GM11168 (cell line): ENCODE data around the gene CSNK2B.
"Not testable (repeated sequence)": the region's sequence is repeated elsewhere in the genome, so short reads cannot be mapped to it uniquely, and the experiment has no call there.

ENCODE experiments used
- in situ Hi-C: fragments of 300-500 bp; cut with MboI; formaldehyde crosslinking; loops from one replicate; pipeline ENCODE4 v1.12.0; 2022; ENCODE audit warnings: low sequenced_read_pairs; ENCODE audit not compliant: unreplicated experiment

The CSNK2B gene

DNA sequence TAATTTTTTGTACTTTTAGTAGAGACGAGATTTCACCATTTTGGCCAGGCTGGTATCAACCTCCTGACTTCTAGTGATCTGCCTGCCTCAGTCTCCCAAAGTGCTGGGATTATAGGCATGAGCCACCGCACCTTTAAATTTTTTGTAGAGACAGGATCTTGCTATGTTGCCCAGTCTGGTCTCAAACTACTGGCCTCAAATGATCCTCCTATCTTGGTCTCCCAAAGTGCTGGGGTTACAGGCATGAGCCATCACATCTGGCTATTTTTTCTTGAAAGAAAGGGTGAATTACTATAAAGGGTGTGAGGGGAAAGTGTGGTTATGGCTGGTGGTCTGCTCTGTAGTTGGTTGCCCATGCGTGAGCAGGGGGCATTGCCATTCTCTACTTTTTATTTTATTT lies 42.3 kb downstream of the CSNK2B start:
- in situ Hi-C loops, result no loop called here

- in situ Hi-C loops, result not testable (repeated sequence)
Observed at GRCh38 chr6:31709157-31709556, 43.3 kb downstream of the CSNK2B start.

GRCh38 chr6:31710523-31711219 lies 44.8 kb downstream of the CSNK2B start:
- in situ Hi-C loops, result no loop called here

GRCh38 chr6:31711233-31711632 lies 45.4 kb downstream of the CSNK2B start:
- in situ Hi-C loops, result no loop called here

DNA sequence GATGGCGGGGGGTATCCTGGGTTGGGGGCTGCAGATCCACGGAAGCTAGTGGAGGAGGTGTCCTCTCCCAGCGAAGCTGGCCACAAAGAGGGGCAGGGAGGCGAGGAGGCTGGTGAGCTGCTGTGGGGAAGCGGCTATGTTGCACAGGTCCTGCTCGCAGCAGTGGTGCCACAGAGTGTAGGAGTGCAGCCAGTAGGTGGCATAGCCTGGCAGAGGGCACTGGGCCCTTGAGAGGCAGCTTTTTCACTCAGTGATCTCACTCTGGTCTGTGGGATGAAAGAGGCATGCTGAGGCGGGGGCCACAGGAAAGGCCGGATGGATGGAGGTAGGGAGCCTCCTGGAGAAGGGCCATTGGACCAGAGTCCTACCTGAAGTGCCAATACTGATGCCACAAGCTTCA lies 46.4 kb downstream of the CSNK2B start:
- in situ Hi-C loops, result no loop called here

GRCh38 chr6:31713465-31713864 lies 47.6 kb downstream of the CSNK2B start:
- in situ Hi-C loops, result no loop called here

- in situ Hi-C loops, result no loop called here
Observed at GRCh38 chr6:31713991-31714684, 48.3 kb downstream of the CSNK2B start.

- in situ Hi-C loops, result no loop called here
Observed at GRCh38 chr6:31715022-31715958, 49.4 kb downstream of the CSNK2B start, which contains the start of gene LY6G6D. Gene LY6G6D, plus strand, starts transcription at chr6:31715348. Its CDS starts 8 bp downstream, at chr6:31715356.

DNA sequence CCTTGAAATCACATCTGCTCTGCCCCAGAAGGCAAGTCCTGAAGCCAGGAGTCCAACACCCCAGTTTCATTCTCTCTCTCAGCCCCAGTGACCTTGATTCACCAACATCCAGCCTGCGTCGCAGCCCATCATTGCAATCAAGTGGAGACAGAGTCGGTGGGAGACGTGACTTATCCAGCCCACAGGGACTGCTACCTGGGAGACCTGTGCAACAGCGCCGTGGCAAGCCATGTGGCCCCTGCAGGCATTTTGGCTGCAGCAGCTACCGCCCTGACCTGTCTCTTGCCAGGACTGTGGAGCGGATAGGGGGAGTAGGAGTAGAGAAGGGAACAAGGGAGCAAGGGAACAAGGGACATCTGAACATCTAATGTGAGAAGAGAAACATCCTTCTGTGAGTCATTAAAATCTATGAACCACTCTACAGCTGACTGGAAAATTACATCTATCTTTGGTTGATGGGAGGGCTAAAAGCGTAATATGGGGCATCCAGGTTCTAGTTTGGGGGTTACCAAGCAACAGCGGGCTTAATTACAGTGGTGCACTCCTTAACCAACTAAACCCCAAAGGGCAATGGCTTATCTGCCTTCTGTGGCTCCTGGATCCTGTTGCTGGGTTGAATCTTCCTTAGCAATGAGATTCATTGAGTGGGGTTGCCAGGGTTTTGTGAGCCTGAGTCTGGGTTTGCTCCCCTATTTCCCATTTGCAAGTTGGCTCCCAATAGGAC lies 51.8 kb downstream of the CSNK2B start:
- in situ Hi-C loops, result no loop called here

DNA sequence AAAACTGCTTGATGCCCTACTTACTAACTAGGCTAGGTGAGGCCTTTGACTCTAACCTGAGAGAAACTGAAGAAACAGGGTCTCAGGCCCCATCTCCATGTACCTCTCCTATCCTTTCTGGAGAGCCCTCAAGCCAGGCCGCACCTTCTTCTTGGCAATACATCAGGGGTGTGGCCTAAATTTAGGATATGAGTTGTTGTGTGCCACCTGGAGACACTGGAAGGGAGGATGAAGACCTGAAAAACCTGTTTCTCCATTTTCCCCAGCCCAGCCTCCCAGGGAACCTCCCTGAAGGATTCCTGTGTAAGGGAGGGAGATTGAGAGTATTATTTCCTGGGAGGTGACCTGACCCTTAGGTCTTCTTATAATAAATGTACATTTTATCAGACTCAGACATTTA lies 52.4 kb downstream of the CSNK2B start:
- in situ Hi-C loops, result no loop called here

- in situ Hi-C loops, result no loop called here
Observed at GRCh38 chr6:31719001-31719400, 53.1 kb downstream of the CSNK2B start.
